SU-DHL-6 (cell line): Measurements from ENCODE around the gene TRIM63.

Experiments used
- H2AFZ ChIP-seq: fragments of 200-600 bp; sonication (generic); 2 replicates; pipeline ENCODE4 v1.6.1; 2014; ENCODE audit warnings: low read depth, mild to moderate bottlenecking, moderate library complexity, mixed read lengths, antibody characterized with exemption, low read length; ENCODE audit not compliant: severe bottlenecking
- H3F3A ChIP-seq: fragments of 200-600 bp; shearing (Covaris generic); 2 replicates; pipeline ENCODE4 v1.6.0; 2016; ENCODE audit warnings: antibody characterized with exemption, mild to moderate bottlenecking; ENCODE audit not compliant: insufficient read depth
- H3K27ac ChIP-seq: fragments of 200-600 bp; sonication (generic); 2 replicates; pipeline ENCODE4 v1.5.1; 2016; ENCODE audit warnings: low read depth, mild to moderate bottlenecking, low read length, moderate library complexity, mixed read lengths
- H3K27me3 ChIP-seq: fragments of 200-600 bp; sonication (generic), shearing (Covaris generic); 2 replicates; pipeline ENCODE4 v1.6.0; 2014; ENCODE audit warnings: mild to moderate bottlenecking, low read length
- H3K36me3 ChIP-seq: fragments of 200-600 bp; sonication (generic); 2 replicates; pipeline ENCODE4 v1.6.1; 2014; ENCODE audit warnings: mild to moderate bottlenecking, low read length, mixed read lengths
- H3K4me2 ChIP-seq: fragments of 300-600, 200-600 bp; shearing (Covaris generic), sonication (generic); 2 replicates; pipeline ENCODE4 v1.6.0; 2014; ENCODE audit warnings: low read length, low read depth, mild to moderate bottlenecking; ENCODE audit not compliant: poor library complexity, severe bottlenecking
- H3K4me3 ChIP-seq: fragments of 200-600 bp; sonication (generic); 2 replicates; pipeline ENCODE4 v1.5.1; 2014; ENCODE audit warnings: antibody characterized with exemption, low read length, mild to moderate bottlenecking, mixed read lengths; ENCODE audit not compliant: insufficient read depth, poor library complexity, severe bottlenecking
- H3K79me2 ChIP-seq: fragments of 200-600 bp; sonication (generic); 2 replicates; pipeline ENCODE4 v1.6.1; 2014; ENCODE audit warnings: mild to moderate bottlenecking, low read length, moderate library complexity; ENCODE audit not compliant: insufficient read depth
- H3K9ac ChIP-seq: fragments of 200-600 bp; sonication (generic); 2 replicates; pipeline ENCODE4 v1.7.0; 2014; ENCODE audit warnings: mild to moderate bottlenecking, low read length
- H3K9me2 ChIP-seq: fragments of 200-600 bp; sonication (generic); replicated peaks from 2 replicates; pipeline ENCODE4 v1.6.1; 2014; ENCODE audit warnings: low read length; ENCODE audit not compliant: insufficient read depth
- H3K9me3 ChIP-seq: fragments of 200-600 bp; sonication (generic); 2 replicates; pipeline ENCODE4 v1.6.1; 2014; ENCODE audit warnings: low read length, mixed read lengths; ENCODE audit not compliant: insufficient read depth
- H4K20me1 ChIP-seq: fragments of 200-600 bp; sonication (generic); 2 replicates; pipeline ENCODE4 v1.6.1; 2014; ENCODE audit warnings: low read depth, mild to moderate bottlenecking, antibody characterized with exemption, low read length, moderate library complexity, mixed read lengths
- CTCF ChIP-seq: fragments of 200-600 bp; sonication (generic); IDR thresholded peaks from one replicate; pipeline ENCODE4 v1.5.1; 2017; ENCODE audit warnings: antibody characterized with exemption, mild to moderate bottlenecking, low read length, moderate library complexity; ENCODE audit not compliant: insufficient read depth, poor library complexity, severe bottlenecking
- EZH2phosphoT487 ChIP-seq: fragments of 200-600 bp; sonication (generic), shearing (Covaris generic); conservative IDR thresholded peaks from 2 replicates; pipeline ENCODE4 v1.6.1; 2018; ENCODE audit warnings: mild to moderate bottlenecking, antibody characterized with exemption, low read length, moderate library complexity, mixed read lengths

TRIM63 gene

GRCh38 chr1:26003262-26003661 is 64.2 kb downstream of the TRIM63 start:
- no peaks in the 10 kb centered on the region for H3K9me3 ChIP-seq
- H3K9ac ChIP-seq = no peak overlapping the region
- H2AFZ ChIP-seq = no peak overlapping the region
- H3K36me3 ChIP-seq = no peaks in the 10 kb centered on the region
- H3K27ac ChIP-seq = no peak overlapping the region
- H3K4me2 ChIP-seq = no peak overlapping the region
- TF ChIP-seq EZH2phosphoT487 (no peak), CTCF (no peak)
- no peaks in the 10 kb centered on the region for H3K79me2 ChIP-seq
- no peaks in the 10 kb centered on the region for H3F3A ChIP-seq
- no peaks in the 10 kb centered on the region for H3K27me3 ChIP-seq
- no peaks in the 10 kb centered on the region for H4K20me1 ChIP-seq
- H3K4me3 ChIP-seq = no peak overlapping the region
- no peaks in the 10 kb centered on the region for H3K9me2 ChIP-seq
